Retinal pigment epithelial cell (primary cell): ENCODE data around the gene MNX1.
A peak's percentile ranks its signal among the peaks of the same experiment; 100 is the strongest.

Experiments
- DNase-seq: peaks from one replicate; pipeline ENCODE4 v3.0.0-alpha.2; 2010; ENCODE audit warnings: low read depth
- H3K4me3 ChIP-seq: 2 replicates; pipeline ENCODE4 v1.5.1; 2011; ENCODE audit warnings: mild to moderate bottlenecking, low read length, control low read depth, moderate library complexity
- TF ChIP-seq, protein P1 (sequence below): conservative IDR thresholded peaks from 2 replicates; pipeline ENCODE4 v1.5.1; 2011; ENCODE audit warnings: low read depth, low read length, control low read depth, inconsistent platforms

The MNX1 gene

DNA sequence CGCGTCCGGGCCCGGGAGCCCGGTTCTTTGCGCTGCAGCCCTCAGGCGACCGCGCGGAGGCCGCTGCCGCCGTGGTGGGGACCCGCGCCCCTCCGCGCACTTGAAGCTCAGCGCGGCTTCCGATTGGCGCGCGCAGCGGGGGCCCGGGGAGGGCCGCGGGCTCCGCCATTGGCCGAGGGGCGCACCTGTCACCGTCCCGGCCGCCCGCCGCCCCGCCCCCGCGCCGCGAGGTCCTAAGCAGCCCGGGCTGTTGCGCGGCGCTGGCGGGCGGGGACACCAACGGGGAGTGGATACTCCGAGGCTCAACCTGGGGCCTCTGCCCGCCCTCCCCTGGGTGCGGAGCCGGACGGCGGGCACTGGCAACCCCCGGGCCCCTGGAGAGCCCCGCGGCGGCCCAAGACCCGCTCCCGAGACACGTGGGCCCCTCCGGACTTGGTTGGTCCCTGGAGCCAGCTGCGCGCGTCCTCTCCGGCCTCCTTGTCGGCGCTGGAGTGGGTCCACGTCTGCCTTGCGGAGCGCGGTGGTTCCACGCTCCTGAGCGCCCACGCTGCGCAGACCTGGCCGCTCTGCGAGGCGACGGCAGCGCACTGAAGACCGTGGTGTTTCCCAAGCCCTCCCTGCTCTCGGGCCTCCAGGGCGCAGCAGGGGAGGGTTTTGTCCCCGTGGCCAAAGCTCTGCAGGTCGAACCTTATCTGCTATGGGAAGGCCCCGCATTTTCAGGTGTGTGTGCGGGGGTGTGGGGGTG lies at the start of gene MNX1:
Gene MNX1 (minus strand): TSS at position 76 of the 745 bp plus-strand sequence. CDS start 313 bp downstream, outside the sequence.
- DNase-seq, result no peak
- TF ChIP-seq, protein P1, sequence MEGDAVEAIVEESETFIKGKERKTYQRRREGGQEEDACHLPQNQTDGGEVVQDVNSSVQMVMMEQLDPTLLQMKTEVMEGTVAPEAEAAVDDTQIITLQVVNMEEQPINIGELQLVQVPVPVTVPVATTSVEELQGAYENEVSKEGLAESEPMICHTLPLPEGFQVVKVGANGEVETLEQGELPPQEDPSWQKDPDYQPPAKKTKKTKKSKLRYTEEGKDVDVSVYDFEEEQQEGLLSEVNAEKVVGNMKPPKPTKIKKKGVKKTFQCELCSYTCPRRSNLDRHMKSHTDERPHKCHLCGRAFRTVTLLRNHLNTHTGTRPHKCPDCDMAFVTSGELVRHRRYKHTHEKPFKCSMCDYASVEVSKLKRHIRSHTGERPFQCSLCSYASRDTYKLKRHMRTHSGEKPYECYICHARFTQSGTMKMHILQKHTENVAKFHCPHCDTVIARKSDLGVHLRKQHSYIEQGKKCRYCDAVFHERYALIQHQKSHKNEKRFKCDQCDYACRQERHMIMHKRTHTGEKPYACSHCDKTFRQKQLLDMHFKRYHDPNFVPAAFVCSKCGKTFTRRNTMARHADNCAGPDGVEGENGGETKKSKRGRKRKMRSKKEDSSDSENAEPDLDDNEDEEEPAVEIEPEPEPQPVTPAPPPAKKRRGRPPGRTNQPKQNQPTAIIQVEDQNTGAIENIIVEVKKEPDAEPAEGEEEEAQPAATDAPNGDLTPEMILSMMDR, result no peak
- peak within 1 kb of the TSS; percentile 37 for H3K4me3 ChIP-seq

- TF ChIP-seq, protein P1, result no peak
- no peak for DNase-seq
- H3K4me3 ChIP-seq, result no peak overlapping the region
These were observed 49.1 kb upstream of the MNX1 start for GRCh38 chr7:157059534-157059933.

DNA sequence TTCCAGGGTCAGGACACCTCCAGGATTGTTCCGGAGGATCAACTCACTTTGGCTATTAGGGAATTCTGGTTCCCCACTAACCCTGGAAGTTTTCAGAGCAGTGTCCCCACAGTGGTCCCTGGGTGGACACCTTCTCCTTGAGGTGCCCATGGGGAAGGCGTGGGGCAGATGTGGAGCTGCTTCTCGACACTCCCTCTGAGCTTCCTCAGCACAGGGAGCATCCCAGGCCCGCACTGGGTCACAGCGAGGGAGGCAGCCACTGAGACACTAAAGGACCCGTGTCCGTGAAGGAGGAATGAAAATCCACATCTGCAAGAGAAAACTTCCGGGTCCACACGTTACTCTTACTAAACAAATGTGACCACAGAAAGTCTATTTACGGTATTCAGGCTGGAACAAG lies 48.2 kb upstream of the MNX1 start:
- H3K4me3 ChIP-seq, result no peak overlapping the region
- TF ChIP-seq, protein P1, result no peak
- no peak for DNase-seq

GRCh38 chr7:157058068-157058467 lies 47.6 kb upstream of the MNX1 start:
- TF ChIP-seq, protein P1, result no peak
- no peak for DNase-seq
- H3K4me3 ChIP-seq, result no peak overlapping the region

DNA sequence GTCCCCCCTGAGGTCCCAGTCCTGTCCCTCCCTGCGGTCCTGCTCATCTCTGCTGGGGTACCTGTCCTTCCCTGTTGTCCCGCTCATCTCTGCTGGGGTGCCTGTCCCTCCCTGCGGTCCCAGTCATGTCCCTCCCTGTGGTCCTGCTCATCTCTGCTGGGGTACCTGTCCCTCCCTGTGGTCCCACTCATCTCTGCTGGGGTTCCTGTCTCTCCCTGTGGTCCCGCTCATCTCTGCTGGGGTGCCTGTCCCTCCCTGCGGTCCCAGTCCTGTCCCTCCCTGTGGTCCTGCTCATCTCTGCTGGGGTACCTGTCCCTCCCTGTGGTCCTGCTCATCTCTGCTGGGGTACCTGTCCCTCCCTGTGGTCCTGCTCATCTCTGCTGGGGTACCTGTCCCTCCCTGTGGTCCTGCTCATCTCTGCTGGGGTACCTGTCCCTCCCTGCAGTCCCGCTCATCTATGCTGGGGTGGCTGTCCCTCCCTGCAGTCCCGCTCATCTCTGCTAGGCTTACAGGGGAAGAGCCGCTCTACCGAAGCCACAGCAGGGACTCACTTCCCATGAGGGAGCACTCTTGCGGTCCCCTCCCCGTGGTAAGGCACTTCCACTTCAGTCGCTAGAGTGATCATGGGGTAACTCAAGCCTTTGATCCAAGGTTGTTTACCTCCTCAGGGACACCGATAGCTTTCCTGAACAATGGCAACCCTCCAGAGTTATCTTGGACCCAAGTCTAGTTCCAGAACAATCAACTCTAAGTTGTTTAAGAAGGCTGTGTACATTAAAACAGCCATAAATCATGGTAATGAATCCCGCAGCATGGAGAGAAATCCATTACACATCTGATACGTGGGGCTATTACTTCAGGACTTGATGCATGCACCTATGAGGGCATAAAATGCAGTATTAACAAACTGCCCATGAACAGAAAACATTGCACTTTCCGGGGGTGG lies 46.8 kb upstream of the MNX1 start:
- no peak overlapping the region for H3K4me3 ChIP-seq
- TF ChIP-seq, protein P1, result no peak
- DNase-seq, result no peak

GRCh38 chr7:157056246-157056645 lies 45.8 kb upstream of the MNX1 start:
- no peak for DNase-seq
- H3K4me3 ChIP-seq, result no peak overlapping the region
- TF ChIP-seq, protein P1, result no peak
